Astrocyte of the cerebellum (primary cell): ENCODE data around the gene TBC1D19.

ENCODE experiments used
- DNase-seq: peaks from one replicate; pipeline ENCODE4 v3.0.0-alpha.2; 2011; ENCODE audit warnings: low read depth
- H3K4me3 ChIP-seq: 2 replicates; pipeline ENCODE4 v1.5.1; 2011; ENCODE audit warnings: mild to moderate bottlenecking, low read depth, low read length, moderate library complexity
- CTCF ChIP-seq: IDR thresholded peaks from 2 replicates; pipeline ENCODE4 v1.5.1; 2012; ENCODE audit warnings: low read length, low read depth, moderate library complexity, mild to moderate bottlenecking; ENCODE audit errors: missing control alignments
- in situ Hi-C: cut with HindIII; loops from 2 replicates; pipeline ENCODE4 v1.10.0; 2017; ENCODE audit warnings: low sequenced_read_pairs

Gene TBC1D19

GRCh38 chr4:26804451-26804850, 220.6 kb downstream of the TBC1D19 start:
- H3K4me3 ChIP-seq, result no peak overlapping the region
- in situ Hi-C loops, result no loop called here
- TF ChIP-seq CTCF, result no peak
- no peak for DNase-seq

GRCh38 chr4:26804925-26805324, 221.0 kb downstream of the TBC1D19 start:
- no peak for DNase-seq
- in situ Hi-C loops, result no loop called here
- no peak for TF ChIP-seq CTCF

More at GRCh38 chr4:26804925-26805324, 221.0 kb downstream of the TBC1D19 start:
- no peak overlapping the region for H3K4me3 ChIP-seq
